Activated CD4-positive, alpha-beta memory T cell treated with anti-CD3 and anti-CD28 coated beads for 36 hours (primary cell): ENCODE results near the gene MMEL1. TPM values are rescaled to one million over a fixed set of nuclear protein-coding genes. Genes with fewer than 3 reads are reported as not detected.

Experiments used
- total RNA-seq, 2 experiments: library from RNA; stranded (reverse); gene quantifications; one replicate each; pipeline ENCODE4 v1.2.3, GENCODE V29; 2021

The MMEL1 gene
- total RNA-seq, 2 experiments from 2014 or later, result 1.00 to 1.2 TPM

Other genes starting within 250 kb of the MMEL1 start
- gene MORN1, start 241.5 kb downstream of the MMEL1 start, total RNA-seq, result 1 to 10 TPM; 5.4 to 6.3 TPM
- 100 to 1,000 TPM; 148 to 154 TPM for gene RER1, start 241.2 kb downstream of the MMEL1 start, total RNA-seq
- 10 to 100 TPM; 14.8 to 15.4 TPM for gene PEX10, start 220.5 kb downstream of the MMEL1 start, total RNA-seq
- gene PLCH2, start 156.7 kb downstream of the MMEL1 start, total RNA-seq, result 10 to 100 TPM in 1 of 2 experiments, 1 to 10 TPM in 1; 8.9 to 10.3 TPM
- gene PANK4, start 106.4 kb downstream of the MMEL1 start, total RNA-seq, result 10 to 100 TPM; 42.6 to 45.1 TPM
- under 1 TPM in 1 of 2 experiments, not detected in 1; 0.17 TPM for gene HES5, start 102.8 kb downstream of the MMEL1 start, total RNA-seq
- gene TNFRSF14, start 76.6 kb downstream of the MMEL1 start, total RNA-seq, result 100 to 1,000 TPM; 145 to 152 TPM
- gene PRXL2B, start 46.2 kb downstream of the MMEL1 start, total RNA-seq, result 10 to 100 TPM; 28.2 to 34.6 TPM
- 1 to 10 TPM in 1 of 2 experiments, under 1 TPM in 1; 0.97 to 1.0 TPM for gene TTC34, start 168.7 kb upstream of the MMEL1 start, total RNA-seq